ENCODE measurements around the gene RTN4RL1. TPM values are rescaled to one million over a fixed set of nuclear protein-coding genes. Genes with fewer than 3 reads are reported as not detected.

RTN4RL1 gene
- total RNA-seq, 4 donors from 2014 or later = 16.4 to 24.8 (median 21.6) TPM

GRCh38 chr17:2011411-2012371 lies 13.4 kb downstream of the RTN4RL1 start:
- DNase-seq (ENCODE audit: low spot score in 2 of 2) = peak in 1 of 2 donors; percentile 86
- Histone ChIP-seq H3K4me3 (peak overlapping the region; percentile 21), H3K27ac (peak overlapping the region; percentile 85), H3K36me3 (no peaks in the 10 kb centered on the region), H3K9me3 (no peaks in the 10 kb centered on the region), H3K27me3 (no peaks in the 10 kb centered on the region), H3K4me1 (peaks cover 45% of the 10 kb centered on the region)
- TF ChIP-seq EP300 (IDR thresholded peaks at IDR 0.05) (no peak), POLR2A (IDR thresholded peaks at IDR 0.05) (no peak), POLR2AphosphoS5 (IDR thresholded peaks at IDR 0.05) (peak; percentile 30 to 94 (median 81))
- TF ChIP-seq, protein P1, sequence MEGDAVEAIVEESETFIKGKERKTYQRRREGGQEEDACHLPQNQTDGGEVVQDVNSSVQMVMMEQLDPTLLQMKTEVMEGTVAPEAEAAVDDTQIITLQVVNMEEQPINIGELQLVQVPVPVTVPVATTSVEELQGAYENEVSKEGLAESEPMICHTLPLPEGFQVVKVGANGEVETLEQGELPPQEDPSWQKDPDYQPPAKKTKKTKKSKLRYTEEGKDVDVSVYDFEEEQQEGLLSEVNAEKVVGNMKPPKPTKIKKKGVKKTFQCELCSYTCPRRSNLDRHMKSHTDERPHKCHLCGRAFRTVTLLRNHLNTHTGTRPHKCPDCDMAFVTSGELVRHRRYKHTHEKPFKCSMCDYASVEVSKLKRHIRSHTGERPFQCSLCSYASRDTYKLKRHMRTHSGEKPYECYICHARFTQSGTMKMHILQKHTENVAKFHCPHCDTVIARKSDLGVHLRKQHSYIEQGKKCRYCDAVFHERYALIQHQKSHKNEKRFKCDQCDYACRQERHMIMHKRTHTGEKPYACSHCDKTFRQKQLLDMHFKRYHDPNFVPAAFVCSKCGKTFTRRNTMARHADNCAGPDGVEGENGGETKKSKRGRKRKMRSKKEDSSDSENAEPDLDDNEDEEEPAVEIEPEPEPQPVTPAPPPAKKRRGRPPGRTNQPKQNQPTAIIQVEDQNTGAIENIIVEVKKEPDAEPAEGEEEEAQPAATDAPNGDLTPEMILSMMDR (IDR thresholded peaks at IDR 0.05) = no peak
- 9% methylated on average over 22 of the region's 24 CpGs for WGBS

DNA sequence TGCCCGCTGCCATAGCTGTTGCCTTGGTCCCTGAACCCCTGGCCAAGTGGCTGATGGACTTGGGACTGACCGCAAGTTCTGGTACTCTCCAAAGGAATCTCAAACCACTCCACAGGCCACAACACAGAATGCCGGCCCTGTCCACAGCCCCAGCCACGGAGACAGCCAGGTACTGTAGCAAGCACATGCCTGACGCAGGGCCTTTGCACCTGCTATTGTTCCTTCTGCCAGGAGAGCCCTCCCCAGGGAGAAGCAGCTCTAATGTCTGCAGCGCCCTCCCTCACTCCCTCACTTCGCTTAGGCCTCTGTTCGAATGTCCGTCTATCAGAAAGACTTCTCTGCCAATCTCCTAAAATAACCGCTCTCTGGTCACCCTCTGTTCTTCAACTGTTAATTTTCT lies 15.4 kb downstream of the RTN4RL1 start:
- Histone ChIP-seq H3K27me3 (no peaks in the 10 kb centered on the region), H3K27ac (no peak overlapping the region), H3K36me3 (no peaks in the 10 kb centered on the region), H3K9me3 (no peaks in the 10 kb centered on the region), H3K4me3 (no peak overlapping the region), H3K4me1 (peaks cover 38% of the 10 kb centered on the region)
- no peak for DNase-seq (ENCODE audit: low spot score in 2 of 2)
- TF ChIP-seq POLR2A (IDR thresholded peaks at IDR 0.05) = no peak
- WGBS = 98% methylated on average over 7 of the region's 10 CpGs

DNA sequence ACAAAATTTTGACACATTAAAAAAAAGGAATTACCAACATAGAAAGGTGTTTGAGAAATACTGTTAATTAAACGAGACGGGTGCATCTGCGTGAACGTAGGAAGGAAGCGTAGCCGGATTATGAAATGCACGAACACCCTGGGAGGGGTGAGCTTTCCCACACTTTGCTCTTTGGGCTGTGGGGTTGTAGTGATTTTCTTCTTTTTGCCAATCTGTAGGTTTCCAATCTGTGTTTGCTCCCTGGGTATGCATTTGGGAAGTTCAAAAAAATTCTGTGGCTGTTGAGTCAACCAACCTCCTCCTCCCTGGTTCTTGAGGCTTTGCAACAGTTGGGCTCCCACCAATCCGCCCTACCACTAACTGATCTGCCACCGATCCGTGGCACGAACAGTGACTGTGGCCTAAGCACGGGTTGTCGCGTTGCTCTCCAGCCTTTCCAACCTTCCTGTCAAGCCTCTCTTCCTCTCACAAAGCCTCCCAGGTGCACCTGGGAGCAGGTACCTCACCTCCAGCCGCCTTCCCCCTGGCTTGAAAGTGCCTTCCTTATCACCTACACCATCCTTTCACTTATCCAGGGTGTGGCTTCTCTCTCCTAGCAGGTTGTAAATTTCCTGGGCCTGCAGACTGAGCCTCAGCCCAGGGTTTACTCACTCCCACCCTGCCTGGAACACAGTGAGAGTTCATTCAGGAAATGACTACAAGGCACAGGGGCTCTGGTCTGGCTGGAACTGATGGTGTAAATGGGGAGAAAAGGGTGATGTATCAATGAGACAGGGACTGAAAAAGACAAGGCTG lies 16.6 kb downstream of the RTN4RL1 start:
- no peak overlapping the region for H3K4me3 ChIP-seq
- TF ChIP-seq POLR2AphosphoS5 (IDR thresholded peaks at IDR 0.05) (no peak), EP300 (IDR thresholded peaks at IDR 0.05) (no peak), POLR2A (IDR thresholded peaks at IDR 0.05) (no peak)
- TF ChIP-seq, protein P1 (IDR thresholded peaks at IDR 0.05) = no peak
- 64% methylated on average over 15 of the region's 15 CpGs for WGBS

GRCh38 chr17:2004435-2004952 lies 20.6 kb downstream of the RTN4RL1 start:
- no peaks in the 10 kb centered on the region for H3K36me3 ChIP-seq
- 78% methylated on average over 11 of the region's 12 CpGs for WGBS
- H3K4me1 ChIP-seq = peaks cover 23% of the 10 kb centered on the region
- no peaks in the 10 kb centered on the region for H3K27me3 ChIP-seq
- no peaks in the 10 kb centered on the region for H3K9me3 ChIP-seq
- DNase-seq (ENCODE audit: low spot score in 2 of 2) = no peak
- TF ChIP-seq, protein P1 (IDR thresholded peaks at IDR 0.05) = no peak
- no peak overlapping the region for H3K4me3 ChIP-seq
- H3K27ac ChIP-seq = peak overlapping the region; percentile 8

More for the DNA sequence above, 16.6 kb downstream of the RTN4RL1 start:
- no peaks in the 10 kb centered on the region for H3K27me3 ChIP-seq
- H3K9me3 ChIP-seq = no peaks in the 10 kb centered on the region
- H3K27ac ChIP-seq = peak overlapping the region; percentile 36
- H3K4me1 ChIP-seq = peaks cover 33% of the 10 kb centered on the region
- DNase-seq (ENCODE audit: low spot score in 2 of 2) = no peak
- H3K36me3 ChIP-seq = no peaks in the 10 kb centered on the region

- no peak for TF ChIP-seq EP300 (IDR thresholded peaks at IDR 0.05)
- TF ChIP-seq, protein P1 (IDR thresholded peaks at IDR 0.05) = no peak
- no peak for TF ChIP-seq POLR2A (IDR thresholded peaks at IDR 0.05)
- no peak for TF ChIP-seq POLR2AphosphoS5 (IDR thresholded peaks at IDR 0.05)
- no peak for DNase-seq (ENCODE audit: low spot score in 2 of 2)
- peaks cover 33% of the 10 kb centered on the region for H3K4me1 ChIP-seq
- H3K4me3 ChIP-seq = no peak overlapping the region
- H3K27ac ChIP-seq = peak overlapping the region; percentile 73
- no peaks in the 10 kb centered on the region for H3K27me3 ChIP-seq
- no peaks in the 10 kb centered on the region for H3K36me3 ChIP-seq
- WGBS = 78% methylated on average over 13 of the region's 13 CpGs
- no peaks in the 10 kb centered on the region for H3K9me3 ChIP-seq
Measured at GRCh38 chr17:2003525-2003924, 21.6 kb downstream of the RTN4RL1 start.

Data from suprapubic skin (tissue), 4 donors.